Tibial nerve (tissue), 4 donors: Measurements from ENCODE around the gene CCT5.

Source experiments
- EP300 ChIP-seq, 2 donors: sonication (generic); formaldehyde crosslinking; IDR thresholded peaks; one replicate each; pipeline ENCODE4 v1.6.1; 2017; ENCODE audit warnings: antibody characterized with exemption in 2 of 2, mild to moderate bottlenecking in 1 of 2
- POLR2A ChIP-seq, 2 donors: fragments of 450-650 bp; IDR thresholded peaks; one replicate each; pipeline ENCODE4 v1.6.1; 2017; ENCODE audit warnings: antibody characterized with exemption in 2 of 2, mild to moderate bottlenecking in 2 of 2, moderate library complexity in 2 of 2
- TF ChIP-seq, protein P1 (sequence below), 5 experiments: fragments of 200-600 bp in 3 of 5; fragments of 450-650 bp in 2 of 5; sonication (generic) in 3 of 5; IDR thresholded peaks; one replicate each; pipeline ENCODE4 v1.5.1; 2016 to 2019; ENCODE audit warnings: antibody characterized with exemption in 5 of 5, mild to moderate bottlenecking in 3 of 5, moderate library complexity in 2 of 5

DNA sequence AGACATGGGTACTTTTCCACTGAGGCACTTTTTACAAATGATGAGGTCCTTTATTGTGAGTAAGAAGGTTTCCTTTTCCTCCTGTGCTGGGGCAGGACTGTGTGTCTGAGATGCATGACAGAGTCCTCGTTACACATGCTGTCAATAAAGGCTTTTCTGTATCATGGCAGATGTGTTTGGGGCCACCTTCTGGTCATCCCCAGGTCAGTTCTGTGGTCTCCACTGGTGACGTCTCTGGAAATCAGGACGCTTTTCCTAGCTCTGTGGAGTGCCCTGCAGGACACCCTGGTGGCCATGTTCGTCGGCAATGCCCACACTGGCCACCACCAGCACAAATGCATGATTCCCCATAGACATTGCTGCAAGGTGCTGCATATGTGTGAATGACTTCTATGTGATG lies 54.9 kb downstream of the CCT5 start:
- TF ChIP-seq EP300 (IDR thresholded peaks at IDR 0.05) (no peak), POLR2A (IDR thresholded peaks at IDR 0.05) (no peak)
- TF ChIP-seq, protein P1, sequence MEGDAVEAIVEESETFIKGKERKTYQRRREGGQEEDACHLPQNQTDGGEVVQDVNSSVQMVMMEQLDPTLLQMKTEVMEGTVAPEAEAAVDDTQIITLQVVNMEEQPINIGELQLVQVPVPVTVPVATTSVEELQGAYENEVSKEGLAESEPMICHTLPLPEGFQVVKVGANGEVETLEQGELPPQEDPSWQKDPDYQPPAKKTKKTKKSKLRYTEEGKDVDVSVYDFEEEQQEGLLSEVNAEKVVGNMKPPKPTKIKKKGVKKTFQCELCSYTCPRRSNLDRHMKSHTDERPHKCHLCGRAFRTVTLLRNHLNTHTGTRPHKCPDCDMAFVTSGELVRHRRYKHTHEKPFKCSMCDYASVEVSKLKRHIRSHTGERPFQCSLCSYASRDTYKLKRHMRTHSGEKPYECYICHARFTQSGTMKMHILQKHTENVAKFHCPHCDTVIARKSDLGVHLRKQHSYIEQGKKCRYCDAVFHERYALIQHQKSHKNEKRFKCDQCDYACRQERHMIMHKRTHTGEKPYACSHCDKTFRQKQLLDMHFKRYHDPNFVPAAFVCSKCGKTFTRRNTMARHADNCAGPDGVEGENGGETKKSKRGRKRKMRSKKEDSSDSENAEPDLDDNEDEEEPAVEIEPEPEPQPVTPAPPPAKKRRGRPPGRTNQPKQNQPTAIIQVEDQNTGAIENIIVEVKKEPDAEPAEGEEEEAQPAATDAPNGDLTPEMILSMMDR (IDR thresholded peaks at IDR 0.05) = no peak
